GM21619 (cell line): ENCODE results near the gene COPB1.

Source experiments
- ATAC-seq: cut with Tn5 transposase; IDR thresholded peaks from one replicate; pipeline ENCODE4 v1.9.1; 2021; ENCODE audit not compliant: unreplicated experiment

COPB1 gene

GRCh38 chr11:14443638-14444037 is 56.0 kb downstream of the COPB1 start:
- ATAC-seq = no peak

- ATAC-seq = no peak
These were observed 63.7 kb downstream of the COPB1 start for GRCh38 chr11:14435717-14436512.

- no peak for ATAC-seq
These were observed 74.0 kb downstream of the COPB1 start for GRCh38 chr11:14425621-14426020.

- ATAC-seq = no peak
These were observed 75.5 kb downstream of the COPB1 start for GRCh38 chr11:14424096-14424495.

GRCh38 chr11:14423633-14424032 is 76.0 kb downstream of the COPB1 start:
- no peak for ATAC-seq

- ATAC-seq = no peak
These were observed 76.8 kb downstream of the COPB1 start for GRCh38 chr11:14422814-14423182.

GRCh38 chr11:14422052-14422813 is 77.4 kb downstream of the COPB1 start:
- ATAC-seq = no peak

- no peak for ATAC-seq
These were observed 79.4 kb downstream of the COPB1 start for GRCh38 chr11:14420223-14420622.

- ATAC-seq = no peak
These were observed 80.7 kb downstream of the COPB1 start for GRCh38 chr11:14418801-14419417.

GRCh38 chr11:14417617-14418374 is 81.8 kb downstream of the COPB1 start:
- no peak for ATAC-seq

GRCh38 chr11:14417186-14417585 is 82.4 kb downstream of the COPB1 start:
- no peak for ATAC-seq

GRCh38 chr11:14414470-14415461 is 84.8 kb downstream of the COPB1 start:
- ATAC-seq = peak; percentile 74

GRCh38 chr11:14413307-14414069 is 86.1 kb downstream of the COPB1 start:
- no peak for ATAC-seq

GRCh38 chr11:14411818-14412217 is 87.8 kb downstream of the COPB1 start:
- ATAC-seq = no peak

- ATAC-seq = no peak
These were observed 89.7 kb downstream of the COPB1 start for GRCh38 chr11:14409891-14410290.

- no peak for ATAC-seq
These were observed 91.0 kb downstream of the COPB1 start for GRCh38 chr11:14408612-14409011.
